GM18511 (cell line): ENCODE data around the gene GTPBP4.

ENCODE experiments used
- ATAC-seq: cut with Tn5 transposase; IDR thresholded peaks from one replicate; pipeline ENCODE4 v1.9.1; 2021; ENCODE audit warnings: mild to moderate bottlenecking, moderate library complexity; ENCODE audit not compliant: unreplicated experiment

GTPBP4 gene

DNA sequence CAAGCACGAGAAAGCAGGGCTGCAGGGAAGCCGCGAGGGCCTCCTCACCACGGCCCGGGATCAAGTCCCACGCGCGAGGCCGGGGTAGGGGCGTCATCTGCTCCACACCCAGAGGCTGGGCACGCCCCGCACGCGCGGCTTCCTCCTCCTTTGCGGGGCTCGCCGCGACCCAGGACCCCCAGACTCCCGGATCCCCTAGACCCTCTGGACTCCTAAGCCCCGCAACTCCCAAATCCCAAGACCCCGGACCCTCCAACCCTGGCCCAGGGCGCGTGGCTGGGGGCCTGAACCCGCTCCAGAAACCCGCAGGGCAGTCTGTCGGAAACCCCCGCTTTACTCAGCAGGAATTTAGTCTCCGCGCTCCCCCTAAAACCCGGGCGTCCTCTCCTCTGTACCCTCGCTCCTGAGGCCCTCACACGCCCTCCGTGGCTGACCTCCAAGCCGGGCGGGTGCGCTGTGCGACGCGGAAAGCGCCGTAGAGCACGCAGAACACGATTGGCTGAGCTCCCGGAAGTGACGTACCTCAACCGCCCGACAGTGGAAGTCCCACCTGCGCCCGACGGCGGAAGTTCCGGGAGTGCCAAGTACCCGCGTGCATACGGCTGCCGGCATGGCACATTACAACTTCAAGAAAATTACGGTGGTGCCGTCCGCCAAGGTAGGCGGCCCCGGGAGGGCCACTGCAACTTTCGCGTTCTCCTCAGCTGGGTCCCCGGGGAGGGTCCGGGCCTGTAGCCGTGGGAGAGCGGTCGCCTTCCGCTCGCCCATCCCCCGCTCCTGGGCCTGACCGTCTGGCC lies at the start of gene GTPBP4:
GTPBP4 (plus strand) TSS at position 565 of the 797 bp plus-strand sequence; CDS start at position 611, 46 bp downstream.
- peak; percentile 96 for ATAC-seq

- ATAC-seq: no peak
These were observed 49.1 kb upstream of the GTPBP4 start for GRCh38 chr10:938941-939678.

- ATAC-seq: peak; percentile 54
These were observed 44.8 kb upstream of the GTPBP4 start for GRCh38 chr10:943334-944033.

DNA sequence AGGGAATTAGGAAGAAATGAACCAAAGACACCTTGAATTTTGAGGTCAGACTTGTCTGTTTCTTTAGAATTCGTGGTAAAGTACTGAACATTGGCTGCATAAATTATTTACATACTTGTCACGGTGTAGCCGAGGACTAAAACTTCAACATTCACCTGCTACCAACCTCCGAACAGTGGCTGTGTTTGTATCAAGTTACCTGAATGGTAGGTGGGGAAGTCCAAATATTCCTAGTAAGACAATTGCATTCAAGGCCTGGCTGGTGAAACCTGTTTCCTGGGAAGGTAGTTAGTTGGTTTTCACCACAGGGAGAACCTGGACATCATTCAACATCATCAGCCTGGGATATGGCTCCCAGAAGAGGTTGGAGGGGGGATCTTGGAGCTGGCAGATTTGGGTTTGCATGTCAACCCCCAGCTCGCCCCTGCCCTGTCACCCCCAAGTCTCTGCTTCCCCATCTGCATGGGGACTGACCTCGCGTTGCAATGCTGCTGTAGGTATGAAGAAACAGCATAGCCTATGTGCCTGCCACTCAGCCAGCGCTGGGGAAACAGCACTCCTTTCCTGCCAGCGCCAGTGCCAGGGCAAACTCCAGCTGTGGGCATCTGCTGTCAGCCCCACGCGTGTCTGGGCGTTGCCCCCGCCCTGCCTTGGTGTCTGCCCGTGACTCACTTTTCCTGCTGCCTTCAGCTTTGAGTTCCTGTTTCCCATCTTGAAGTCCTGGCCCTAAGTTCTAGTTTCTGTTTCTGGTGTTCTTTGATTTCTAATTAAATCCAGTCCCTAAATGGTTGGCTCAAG lies 44.0 kb upstream of the GTPBP4 start:
- ATAC-seq: peak; percentile 38

GRCh38 chr10:945778-946177 lies 42.5 kb upstream of the GTPBP4 start:
- no peak for ATAC-seq

DNA sequence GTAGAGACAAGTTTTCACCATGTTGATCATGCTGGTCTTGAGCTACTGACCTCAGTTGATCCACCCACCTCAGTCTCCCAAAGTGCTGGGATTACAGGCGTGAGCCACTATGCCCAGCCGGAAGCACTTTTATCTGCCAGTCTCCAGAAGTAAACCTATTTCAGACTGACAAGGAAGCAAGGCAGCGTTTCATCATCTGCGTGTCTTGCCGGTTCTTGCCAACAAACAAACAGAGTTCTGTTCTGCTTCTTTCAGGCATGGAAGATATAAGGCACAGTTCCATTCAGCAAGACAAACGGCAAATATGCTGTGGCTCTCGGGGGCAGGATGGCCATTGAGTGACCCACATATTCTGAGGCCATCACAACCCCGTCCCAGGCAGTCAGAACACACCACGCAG lies 41.2 kb upstream of the GTPBP4 start:
- ATAC-seq: no peak

DNA sequence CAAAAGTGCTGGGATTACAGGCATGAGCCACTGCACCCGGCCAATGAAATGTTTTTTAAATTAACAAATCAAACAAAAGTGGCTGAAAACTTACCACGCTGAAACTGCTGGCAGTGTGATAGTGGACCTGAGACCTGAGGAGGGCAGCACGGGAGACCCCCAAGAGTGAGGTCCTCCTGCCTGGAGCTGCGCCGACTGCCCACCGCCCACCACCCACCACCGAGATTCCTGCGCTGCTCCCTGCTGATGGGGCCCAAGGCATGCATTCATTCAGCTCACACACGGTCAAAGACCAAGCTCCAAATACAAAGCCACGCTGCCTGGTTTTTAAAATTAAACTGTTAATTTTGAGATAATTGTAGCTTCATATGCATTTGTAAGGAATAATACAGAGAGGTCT lies 40.4 kb upstream of the GTPBP4 start:
- ATAC-seq: no peak

GRCh38 chr10:948347-948746 lies 39.9 kb upstream of the GTPBP4 start:
- no peak for ATAC-seq

- no peak for ATAC-seq
These were observed 38.8 kb upstream of the GTPBP4 start for GRCh38 chr10:949446-949845.

DNA sequence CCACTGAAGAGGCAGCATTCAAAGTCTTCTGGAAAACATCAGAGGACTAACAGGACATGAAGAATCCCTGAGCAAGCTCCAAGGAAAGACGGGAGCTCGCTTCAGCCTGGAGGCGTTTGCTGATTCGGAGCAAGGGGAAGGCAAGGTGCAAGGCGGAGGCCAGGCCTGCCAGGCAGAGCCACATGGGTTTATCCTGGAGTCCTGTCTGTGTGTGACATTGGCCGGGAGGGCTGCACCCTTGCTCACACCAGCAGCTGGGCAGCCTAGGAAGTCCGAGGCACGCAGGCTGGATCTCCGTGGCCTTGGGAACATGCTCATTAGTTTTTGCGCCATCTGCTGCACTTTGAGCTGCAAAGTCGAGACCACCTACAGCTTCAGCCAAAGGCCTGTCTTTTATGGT lies 34.4 kb upstream of the GTPBP4 start:
- no peak for ATAC-seq

- no peak for ATAC-seq
These were observed 33.8 kb upstream of the GTPBP4 start for GRCh38 chr10:954396-954795.

GRCh38 chr10:955127-955819 lies 33.0 kb upstream of the GTPBP4 start:
- ATAC-seq: no peak

GRCh38 chr10:955820-956217 lies 32.4 kb upstream of the GTPBP4 start:
- ATAC-seq: no peak

GRCh38 chr10:958106-958505 lies 30.1 kb upstream of the GTPBP4 start:
- no peak for ATAC-seq

DNA sequence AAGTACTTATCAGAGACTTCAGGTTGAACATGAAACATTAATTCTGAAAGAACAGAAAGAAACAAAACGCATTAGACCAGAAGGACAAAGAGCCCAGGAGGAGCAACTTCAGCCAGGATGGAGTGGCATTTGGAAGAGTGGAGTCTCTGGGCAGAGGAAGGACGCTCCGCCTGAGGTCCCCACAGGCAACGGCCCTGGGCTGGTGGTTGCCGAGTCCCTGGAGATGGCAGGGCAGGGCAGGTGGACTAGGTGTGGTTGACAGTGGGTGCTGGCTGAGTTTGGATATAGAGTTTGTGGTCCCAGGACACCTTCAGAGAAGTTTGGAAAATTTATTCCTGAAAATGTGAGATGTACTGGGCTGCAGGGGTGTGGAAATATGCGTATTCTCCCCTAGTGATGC lies 29.4 kb upstream of the GTPBP4 start:
- no peak for ATAC-seq

GRCh38 chr10:962342-962741 lies 25.9 kb upstream of the GTPBP4 start:
- no peak for ATAC-seq

DNA sequence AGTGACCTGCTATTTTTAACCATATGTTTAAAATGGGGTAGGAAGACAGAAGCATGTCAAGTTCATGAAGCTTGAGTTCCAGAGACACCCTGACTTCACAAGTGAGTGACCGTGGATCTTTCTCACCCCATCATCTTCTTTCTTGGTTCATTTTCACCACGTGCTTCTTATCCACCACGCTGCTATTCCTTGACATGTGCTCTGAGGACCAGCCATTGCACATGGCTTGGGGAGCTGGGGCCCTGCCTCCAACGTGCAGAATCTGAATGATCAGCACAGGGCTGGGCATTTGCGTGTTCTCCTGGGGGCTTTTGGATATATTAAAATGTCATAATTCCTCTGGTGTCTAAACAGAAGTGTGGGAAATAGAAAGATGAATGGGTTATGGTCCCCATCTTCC lies 25.0 kb upstream of the GTPBP4 start:
- ATAC-seq: no peak

DNA sequence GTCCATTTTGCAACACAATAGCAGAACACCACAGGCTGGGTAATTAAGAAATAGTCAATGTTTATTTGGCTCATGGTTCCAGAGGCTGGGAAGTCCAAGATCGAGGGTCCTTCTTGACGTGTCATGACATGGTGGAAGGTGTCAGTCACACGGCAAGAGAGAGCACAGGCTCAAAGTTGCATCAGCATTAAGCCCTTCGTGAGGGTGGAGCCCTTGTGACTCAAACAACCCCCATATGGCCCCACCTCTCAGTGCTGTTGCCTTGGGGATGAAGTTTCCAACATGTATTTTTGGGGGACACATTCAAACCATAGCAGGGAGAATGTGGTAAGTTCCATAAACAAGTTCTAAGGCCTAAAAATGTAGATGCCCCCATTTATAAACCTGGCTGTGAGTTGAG lies 24.6 kb upstream of the GTPBP4 start:
- ATAC-seq: no peak

- ATAC-seq: no peak
These were observed 23.8 kb upstream of the GTPBP4 start for GRCh38 chr10:964321-964987.

- ATAC-seq: no peak
These were observed 23.2 kb upstream of the GTPBP4 start for GRCh38 chr10:964988-965417.
